Prostate gland (tissue), 2 donors: ENCODE data around the gene GPR158. TPM values are rescaled to one million over a fixed set of nuclear protein-coding genes. Genes with fewer than 3 reads are reported as not detected.

Experiments
- DNase-seq: peaks from one replicate; pipeline ENCODE4 v3.0.0-alpha.2; 2019; ENCODE audit warnings: low spot score
- H3K27ac ChIP-seq, 2 donors: fragments of 200-600 bp; sonication (generic); 2 replicates each; pipeline ENCODE4 v1.5.1; 2017 to 2019
- H3K27me3 ChIP-seq: fragments of 200-600 bp; sonication (generic); replicated peaks from 2 replicates; pipeline ENCODE4 v1.5.1; 2019; ENCODE audit not compliant: insufficient read depth
- H3K36me3 ChIP-seq, 2 donors: fragments of 200-600 bp; sonication (generic); 1 replicate in 1 of 2; 2 replicates in 1 of 2; pipeline versions ENCODE4 v1.5.1 to v1.8.1; 2017 to 2019
- H3K4me1 ChIP-seq: fragments of 200-600 bp; sonication (generic); replicated peaks from 2 replicates; pipeline ENCODE4 v1.5.1; 2019
- H3K4me3 ChIP-seq, 2 donors: fragments of 200-600 bp; sonication (generic); 2 replicates each; pipeline ENCODE4 v1.5.1; 2017 to 2019
- H3K9me3 ChIP-seq: fragments of 200-600 bp; sonication (generic); 2 replicates; pipeline ENCODE4 v1.5.1; 2017
- POLR2A ChIP-seq: fragments of 450-650 bp; IDR thresholded peaks from one replicate; pipeline ENCODE4 v1.6.1; 2016; ENCODE audit warnings: antibody characterized with exemption, mild to moderate bottlenecking
- POLR2AphosphoS5 ChIP-seq: sonication (generic); formaldehyde crosslinking; IDR thresholded peaks from one replicate; pipeline ENCODE4 v1.6.1; 2017; ENCODE audit warnings: antibody characterized with exemption
- WGBS: methylation state at CpG from one replicate; pipeline ENCODE4 v1.1.5; 2018; 5-methylcytosine and 5-hydroxymethylcytosine counted together
- intact Hi-C: fragments of 100-400 bp; cut with DNase I; formaldehyde crosslinking; loops from one replicate; pipeline ENCODE4 v1.14.2; 2022
- total RNA-seq, 2 donors: library from RNA; depleted of rRNA; stranded (reverse); fragments of >200 nt; gene quantifications; one replicate each; pipeline ENCODE4 v1.1.0, GENCODE V29; 2016
- TF ChIP-seq, protein P1 (sequence below), 4 experiments: fragments of 200-600 bp in 2 of 4; fragments of 450-650 bp in 2 of 4; sonication (generic) in 2 of 4; IDR thresholded peaks; 1 replicate in 3 of 4; 2 replicates in 1 of 4; pipeline ENCODE4 v1.5.1; 2016 to 2019; ENCODE audit warnings: antibody characterized with exemption in 4 of 4, mild to moderate bottlenecking in 2 of 4, moderate library complexity in 2 of 4

Gene GPR158
- total RNA-seq, 2 donors from 2014 or later = 0.36 to 1.5 TPM

DNA sequence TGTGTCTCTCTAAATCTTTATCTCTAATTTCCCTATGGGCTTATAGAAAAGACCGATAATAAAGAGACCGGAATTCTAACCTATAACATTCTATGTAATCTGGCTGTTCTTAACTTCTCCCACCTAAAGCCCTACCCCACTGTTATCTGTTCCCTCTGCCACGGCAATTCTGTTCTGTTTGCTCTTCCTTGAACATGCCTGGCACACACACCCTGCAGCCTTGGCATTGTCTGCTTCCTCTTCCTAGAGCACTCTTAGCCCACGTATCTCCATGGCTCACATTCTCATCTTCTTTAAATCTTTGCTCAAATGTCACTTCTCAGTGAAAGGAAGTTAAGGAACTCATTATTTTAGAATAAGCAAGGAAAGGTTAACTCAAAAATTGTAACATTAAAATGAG lies 309.2 kb downstream of the GPR158 start:
- Histone ChIP-seq H3K4me3 (no peak overlapping the region), H3K9me3 (no peaks in the 10 kb centered on the region), H3K27ac (no peak overlapping the region), H3K4me1 (no peaks in the 10 kb centered on the region), H3K36me3 (no peaks in the 10 kb centered on the region), H3K27me3 (no peaks in the 10 kb centered on the region)
- no peak for DNase-seq
- 51% methylated on average over 4 of the region's 4 CpGs for WGBS
- intact Hi-C loops = no loop called here
- TF ChIP-seq POLR2AphosphoS5 (no peak), POLR2A (no peak)
- TF ChIP-seq, protein P1, sequence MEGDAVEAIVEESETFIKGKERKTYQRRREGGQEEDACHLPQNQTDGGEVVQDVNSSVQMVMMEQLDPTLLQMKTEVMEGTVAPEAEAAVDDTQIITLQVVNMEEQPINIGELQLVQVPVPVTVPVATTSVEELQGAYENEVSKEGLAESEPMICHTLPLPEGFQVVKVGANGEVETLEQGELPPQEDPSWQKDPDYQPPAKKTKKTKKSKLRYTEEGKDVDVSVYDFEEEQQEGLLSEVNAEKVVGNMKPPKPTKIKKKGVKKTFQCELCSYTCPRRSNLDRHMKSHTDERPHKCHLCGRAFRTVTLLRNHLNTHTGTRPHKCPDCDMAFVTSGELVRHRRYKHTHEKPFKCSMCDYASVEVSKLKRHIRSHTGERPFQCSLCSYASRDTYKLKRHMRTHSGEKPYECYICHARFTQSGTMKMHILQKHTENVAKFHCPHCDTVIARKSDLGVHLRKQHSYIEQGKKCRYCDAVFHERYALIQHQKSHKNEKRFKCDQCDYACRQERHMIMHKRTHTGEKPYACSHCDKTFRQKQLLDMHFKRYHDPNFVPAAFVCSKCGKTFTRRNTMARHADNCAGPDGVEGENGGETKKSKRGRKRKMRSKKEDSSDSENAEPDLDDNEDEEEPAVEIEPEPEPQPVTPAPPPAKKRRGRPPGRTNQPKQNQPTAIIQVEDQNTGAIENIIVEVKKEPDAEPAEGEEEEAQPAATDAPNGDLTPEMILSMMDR (IDR thresholded peaks at IDR 0.05) = no peak

DNA sequence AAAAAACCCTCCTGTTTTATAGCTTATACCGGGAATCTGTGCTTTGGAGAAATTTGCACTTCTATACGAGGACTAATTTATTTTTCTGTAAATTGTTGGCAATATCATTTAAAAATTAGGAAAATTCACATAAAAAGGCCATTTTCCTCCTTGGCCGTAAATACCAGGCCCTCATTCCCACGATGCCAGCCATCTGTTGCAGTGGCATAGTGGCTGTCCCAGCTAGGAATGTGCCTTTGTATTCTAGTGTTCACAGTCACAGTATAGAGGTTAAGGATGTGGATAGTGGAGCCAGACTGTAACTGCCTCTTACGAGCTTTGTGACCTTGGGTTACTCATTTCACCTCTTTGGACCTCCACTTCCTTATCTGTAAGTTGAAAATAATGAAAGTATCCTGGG lies 312.5 kb downstream of the GPR158 start:
- no peaks in the 10 kb centered on the region for H3K9me3 ChIP-seq
- H3K27ac ChIP-seq = no peak overlapping the region
- H3K4me3 ChIP-seq = no peak overlapping the region
- H3K36me3 ChIP-seq = no peaks in the 10 kb centered on the region
- no peaks in the 10 kb centered on the region for H3K27me3 ChIP-seq
- intact Hi-C loops = no loop called here
- DNase-seq = no peak
- TF ChIP-seq POLR2A (no peak), POLR2AphosphoS5 (no peak)
- TF ChIP-seq, protein P1 (IDR thresholded peaks at IDR 0.05) = no peak
- WGBS = 81% methylated on average over 5 of the region's 5 CpGs
- H3K4me1 ChIP-seq = no peaks in the 10 kb centered on the region

DNA sequence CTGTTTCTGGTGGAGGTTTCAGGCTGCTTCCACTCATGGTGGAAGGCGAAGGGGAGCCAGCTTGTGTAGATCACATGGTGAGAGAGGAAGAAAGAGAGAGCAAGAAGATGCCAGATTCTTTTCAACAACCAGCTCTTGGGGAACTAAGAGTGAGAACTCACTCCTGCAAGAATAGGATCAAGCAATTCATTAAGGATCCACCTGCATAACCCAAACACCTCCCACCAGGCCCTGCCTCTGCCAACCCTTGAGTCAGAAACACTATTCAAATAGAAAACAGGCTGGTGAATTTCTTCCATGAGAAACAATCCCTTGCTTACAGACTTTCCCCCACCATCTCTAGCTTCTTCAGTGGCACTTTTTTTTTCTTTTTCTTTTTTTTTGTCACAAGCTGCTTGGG lies 317.2 kb downstream of the GPR158 start:
- H3K27me3 ChIP-seq = no peaks in the 10 kb centered on the region
- TF ChIP-seq, protein P1 (IDR thresholded peaks at IDR 0.05) = no peak
- no peak for TF ChIP-seq POLR2AphosphoS5
- TF ChIP-seq POLR2A = no peak
- no peaks in the 10 kb centered on the region for H3K4me1 ChIP-seq
- no peak for DNase-seq
- intact Hi-C loops = no loop called here
- H3K9me3 ChIP-seq = no peaks in the 10 kb centered on the region
- H3K36me3 ChIP-seq = no peaks in the 10 kb centered on the region
- H3K4me3 ChIP-seq = no peak overlapping the region
- no peak overlapping the region for H3K27ac ChIP-seq
- WGBS = 95% methylated on average over 1 of the region's 1 CpG

DNA sequence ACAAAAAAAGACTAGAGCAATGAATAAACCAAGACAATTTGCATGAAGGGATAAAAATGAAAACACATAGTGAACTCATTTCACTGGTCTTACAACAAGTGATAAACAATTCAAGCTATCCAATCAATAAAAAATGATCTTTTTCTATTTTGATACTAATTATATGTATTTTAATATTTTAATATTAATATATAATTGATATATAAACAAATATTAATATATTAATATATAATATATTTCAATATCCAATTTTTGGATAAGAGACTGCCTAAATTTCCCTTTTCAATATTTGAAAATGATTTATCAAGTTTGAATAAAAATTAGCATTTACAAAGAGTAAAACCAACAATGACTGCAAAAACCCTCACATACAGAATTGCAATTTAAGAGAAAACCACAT lies 317.9 kb downstream of the GPR158 start:
- no peaks in the 10 kb centered on the region for H3K4me1 ChIP-seq
- H3K36me3 ChIP-seq = no peaks in the 10 kb centered on the region
- DNase-seq = no peak
- H3K4me3 ChIP-seq = no peak overlapping the region
- TF ChIP-seq POLR2A (no peak), POLR2AphosphoS5 (no peak)
- TF ChIP-seq, protein P1 (IDR thresholded peaks at IDR 0.05) = no peak
- no peak overlapping the region for H3K27ac ChIP-seq
- intact Hi-C loops = no loop called here
- H3K27me3 ChIP-seq = no peaks in the 10 kb centered on the region
- H3K9me3 ChIP-seq = no peaks in the 10 kb centered on the region

DNA sequence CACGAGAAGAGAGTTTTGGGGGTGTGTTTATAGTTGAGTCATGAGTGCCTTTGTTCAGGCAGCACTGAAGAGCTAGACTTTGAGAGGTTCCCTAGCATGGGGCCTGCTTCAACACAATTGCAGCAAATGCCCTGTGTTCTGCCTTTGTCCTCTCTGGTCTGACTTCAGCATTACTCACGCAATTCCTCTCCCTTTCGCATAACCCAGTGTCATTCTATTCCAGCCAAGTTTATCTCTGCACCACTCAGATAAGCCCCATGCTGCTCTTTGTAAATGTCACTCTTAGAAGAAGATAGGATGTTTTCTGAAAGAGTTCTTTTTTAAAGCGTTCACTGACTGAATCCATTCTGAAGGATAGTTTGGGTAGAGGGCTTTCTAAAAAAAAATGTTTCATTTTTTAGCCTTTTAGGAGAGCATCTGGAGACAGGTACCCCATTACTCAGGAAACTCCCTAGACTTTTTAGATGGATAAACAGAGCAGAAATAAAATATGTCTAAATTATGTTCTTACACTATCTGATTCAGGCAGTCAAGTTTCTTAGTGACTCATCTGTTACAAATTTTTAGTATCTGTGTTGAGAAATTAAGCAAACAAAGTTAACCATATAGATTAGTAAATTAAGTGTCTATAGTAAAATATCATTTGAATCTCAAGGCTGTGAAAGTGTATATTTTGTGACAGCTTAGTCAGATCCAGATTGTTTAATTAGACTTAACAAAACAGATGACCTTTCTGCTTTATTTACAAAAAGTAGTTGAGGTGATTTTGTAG lies 318.5 kb downstream of the GPR158 start:
- Histone ChIP-seq H3K4me1 (no peaks in the 10 kb centered on the region), H3K36me3 (no peaks in the 10 kb centered on the region), H3K27ac (no peak overlapping the region), H3K27me3 (no peaks in the 10 kb centered on the region), H3K9me3 (no peaks in the 10 kb centered on the region), H3K4me3 (no peak overlapping the region)
- no peak for TF ChIP-seq POLR2AphosphoS5
- TF ChIP-seq POLR2A = no peak
- TF ChIP-seq, protein P1 (IDR thresholded peaks at IDR 0.05) = no peak
- WGBS = 32% methylated on average over 4 of the region's 4 CpGs
- DNase-seq = no peak
- intact Hi-C loops = no loop called here
